ENCODE results near the gene MFSD1.
"Not testable (repeated sequence)": the region's sequence is repeated elsewhere in the genome, so short reads cannot be mapped to it uniquely, and the experiment has no call there.

Gene MFSD1

DNA sequence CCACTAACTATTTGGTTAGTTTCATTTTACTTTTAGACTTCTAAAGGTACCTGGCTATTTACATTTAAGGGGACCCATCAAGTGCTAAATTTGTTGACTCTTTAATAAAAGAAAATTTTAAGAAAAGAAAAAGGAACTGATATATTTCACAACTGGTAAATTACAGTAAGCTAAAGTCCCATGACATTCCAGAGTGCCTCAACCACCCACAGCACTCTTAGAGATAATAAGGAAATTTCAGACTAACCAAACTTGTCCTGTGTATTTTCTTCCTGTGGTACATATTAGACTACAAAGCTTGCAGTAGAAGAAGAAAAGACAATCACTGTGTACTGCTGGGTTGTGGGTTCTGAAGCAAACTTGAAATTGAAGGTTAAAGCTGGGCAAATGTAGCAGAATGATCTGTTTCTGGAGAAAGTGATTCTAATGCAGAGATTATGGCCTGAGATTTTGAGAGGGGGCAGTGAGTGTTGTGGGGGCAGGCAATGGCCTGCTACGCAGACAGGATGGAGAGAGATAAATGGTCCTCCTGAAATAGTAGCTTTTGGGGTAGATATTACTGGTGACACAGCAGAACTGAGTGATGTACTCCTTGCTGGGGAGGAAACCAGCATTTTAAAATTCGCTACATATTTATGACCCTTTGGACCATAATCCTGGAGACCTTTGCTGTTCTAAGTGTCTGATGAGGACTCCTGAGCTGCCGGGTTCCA, 24.5 kb upstream of the MFSD1 start:
- no peak for DNase-seq

DNA sequence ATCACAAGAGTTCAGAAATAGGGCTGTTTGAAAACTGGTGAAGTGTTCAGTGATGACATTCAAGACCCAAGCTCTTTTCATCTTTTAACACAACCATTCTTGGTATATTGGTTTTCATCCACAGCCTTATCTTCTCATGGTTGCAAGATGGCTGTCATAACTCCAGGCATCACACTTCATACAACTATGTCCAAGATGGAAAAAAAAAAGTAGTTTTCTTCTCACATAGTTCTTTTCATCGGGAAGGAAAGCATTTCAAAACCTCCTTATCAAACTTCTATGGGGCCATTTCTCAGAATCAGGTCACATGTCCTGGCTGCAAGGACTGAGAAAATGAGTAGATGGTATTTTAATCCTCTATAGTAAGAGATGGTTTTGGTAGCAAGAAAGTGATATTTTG, 21.1 kb upstream of the MFSD1 start:
- DNase-seq, result no peak

DNA sequence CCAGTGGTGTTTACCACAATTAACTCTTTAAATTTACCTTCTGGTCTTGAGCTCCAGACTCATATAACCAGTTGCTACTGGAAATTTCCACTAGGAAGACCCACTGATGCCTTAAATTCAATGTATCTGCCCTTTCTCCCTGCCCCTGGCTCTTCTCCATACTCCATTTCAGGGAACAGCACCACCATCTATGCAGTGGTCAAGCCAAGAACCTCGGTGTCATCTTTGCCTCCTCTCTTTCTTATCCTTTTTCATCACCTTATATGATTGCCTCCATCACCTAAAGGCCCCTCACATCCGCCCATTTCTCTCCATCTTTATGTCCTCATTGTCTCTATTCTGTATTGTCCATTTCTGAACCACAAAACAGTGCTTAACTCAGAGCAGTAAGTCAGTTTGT, 20.7 kb upstream of the MFSD1 start:
- no peak for DNase-seq

DNA sequence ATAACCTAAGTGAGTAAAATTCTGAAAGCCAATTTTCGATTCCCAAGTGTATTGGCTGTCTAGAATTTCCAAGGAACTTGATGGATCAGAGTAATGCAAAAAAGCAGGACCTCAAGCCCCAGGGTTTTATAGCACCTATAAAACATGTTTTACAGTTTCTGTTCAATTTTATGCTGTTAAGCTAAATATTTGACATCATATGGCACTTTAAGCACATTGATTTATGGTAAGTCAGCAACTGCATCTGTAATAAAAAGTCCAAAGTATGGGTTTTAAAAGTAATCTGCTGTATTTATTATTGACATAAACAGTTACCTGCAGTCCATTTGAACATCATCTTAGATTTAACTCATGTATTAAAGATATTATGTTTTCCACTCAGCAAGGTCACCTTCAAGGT, 20.0 kb upstream of the MFSD1 start:
- DNase-seq, result no peak

DNA sequence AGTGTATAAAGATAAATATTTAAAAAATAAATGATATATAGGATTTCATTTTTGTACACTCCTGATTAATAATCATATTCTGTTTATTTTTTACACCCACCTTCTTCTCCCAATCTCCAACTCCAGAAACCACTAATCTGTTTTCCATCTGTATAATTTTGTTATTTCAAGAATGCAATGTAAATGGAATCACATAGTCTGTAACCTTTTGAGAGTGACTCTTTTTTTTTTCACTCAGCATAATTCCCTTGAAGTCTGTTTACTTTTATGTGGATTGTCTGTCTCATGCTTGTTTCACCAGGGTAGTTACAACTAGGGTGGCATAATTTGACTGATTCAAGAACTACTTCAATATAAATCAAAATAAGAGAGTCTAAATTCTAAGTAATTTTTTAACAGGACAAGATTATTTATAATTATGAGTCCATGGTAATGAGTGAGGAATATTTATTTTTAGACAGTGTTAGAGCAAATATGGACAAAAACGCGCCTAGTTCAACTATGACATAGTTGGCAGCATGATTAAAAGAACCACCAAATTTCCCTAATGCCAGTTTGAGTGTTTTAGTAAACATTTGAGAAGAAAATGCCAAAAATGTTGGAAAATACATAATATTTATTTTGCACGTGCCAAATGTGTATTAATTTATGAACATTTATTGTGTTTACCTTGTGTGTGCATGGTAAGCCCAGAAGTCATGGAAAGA, 19.4 kb upstream of the MFSD1 start:
- DNase-seq, result no peak

DNA sequence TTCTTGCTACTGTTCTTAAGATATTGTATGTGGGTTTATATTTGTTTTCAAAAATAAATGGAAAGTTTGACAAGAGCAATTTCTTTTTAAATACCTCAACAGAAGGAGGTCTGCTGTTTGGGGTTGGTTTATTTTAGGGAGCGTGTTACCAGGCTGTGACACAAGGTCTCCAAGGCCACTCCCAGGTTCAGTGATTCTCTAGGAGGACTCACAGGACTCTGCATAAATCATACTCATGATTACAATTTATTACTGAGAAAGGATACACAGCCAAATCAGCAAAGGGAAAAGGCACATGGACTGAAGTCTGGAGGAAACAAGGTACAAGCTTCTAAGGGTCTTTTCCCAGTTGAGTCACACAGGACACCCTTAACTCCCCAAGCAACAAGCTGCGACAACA, 18.8 kb upstream of the MFSD1 start:
- DNase-seq, result no peak

DNA sequence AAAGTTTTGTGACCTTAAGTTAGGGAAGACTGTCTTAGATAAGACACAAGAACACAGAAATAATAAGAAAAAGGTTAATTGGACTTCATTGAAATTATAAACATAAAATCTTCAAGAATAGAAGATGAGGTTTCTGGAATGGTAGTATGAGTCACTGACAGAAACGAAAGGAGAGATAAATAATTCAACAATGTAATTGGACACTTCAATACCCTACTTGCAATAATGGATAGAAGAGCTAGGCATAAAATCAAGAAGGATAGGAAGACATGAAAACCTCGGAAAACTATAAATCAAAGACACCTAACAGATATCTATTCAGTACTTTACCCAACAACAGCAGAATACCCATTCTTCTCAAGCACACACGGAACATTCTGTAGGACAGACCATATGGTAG, 15.9 kb upstream of the MFSD1 start:
- no peak for DNase-seq

DNA sequence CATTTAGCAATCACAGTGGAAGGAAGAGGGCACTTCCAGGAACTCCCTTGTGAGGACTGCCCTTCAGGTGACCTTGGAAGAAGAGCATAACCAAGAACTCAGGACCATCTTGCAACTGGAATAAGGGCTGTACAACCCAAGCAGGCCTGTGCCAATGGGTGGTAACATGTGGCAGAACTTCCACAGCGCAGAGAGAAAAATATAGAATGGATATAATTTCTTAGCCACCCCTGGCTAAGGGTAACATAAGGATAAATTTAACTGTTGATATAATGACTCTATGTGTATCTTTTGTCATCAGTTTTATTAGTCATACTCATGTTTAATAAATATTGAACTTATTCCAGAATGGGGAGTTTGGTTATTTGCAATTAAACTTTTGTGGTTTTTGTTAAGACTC, 13.4 kb upstream of the MFSD1 start:
- DNase-seq, result no peak

DNA sequence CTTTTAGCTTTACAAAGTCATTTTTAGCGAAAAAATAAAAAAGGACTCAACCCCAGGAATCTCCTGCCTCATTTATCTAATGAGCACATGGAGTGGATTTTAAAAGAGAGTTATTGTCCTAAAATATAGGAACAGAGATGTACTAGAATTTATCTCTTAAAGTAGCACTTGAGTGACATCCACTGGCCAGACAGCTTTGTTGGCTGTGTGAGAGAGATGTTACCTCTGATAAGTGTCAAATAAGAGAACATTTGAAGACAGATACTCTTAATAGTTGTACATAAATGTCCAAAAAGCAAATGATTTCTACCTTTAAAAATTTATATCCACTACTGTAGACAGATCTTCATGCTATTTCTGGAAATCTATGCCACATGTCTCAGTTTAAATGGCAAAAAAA, 12.3 kb upstream of the MFSD1 start:
- no peak for DNase-seq

DNA sequence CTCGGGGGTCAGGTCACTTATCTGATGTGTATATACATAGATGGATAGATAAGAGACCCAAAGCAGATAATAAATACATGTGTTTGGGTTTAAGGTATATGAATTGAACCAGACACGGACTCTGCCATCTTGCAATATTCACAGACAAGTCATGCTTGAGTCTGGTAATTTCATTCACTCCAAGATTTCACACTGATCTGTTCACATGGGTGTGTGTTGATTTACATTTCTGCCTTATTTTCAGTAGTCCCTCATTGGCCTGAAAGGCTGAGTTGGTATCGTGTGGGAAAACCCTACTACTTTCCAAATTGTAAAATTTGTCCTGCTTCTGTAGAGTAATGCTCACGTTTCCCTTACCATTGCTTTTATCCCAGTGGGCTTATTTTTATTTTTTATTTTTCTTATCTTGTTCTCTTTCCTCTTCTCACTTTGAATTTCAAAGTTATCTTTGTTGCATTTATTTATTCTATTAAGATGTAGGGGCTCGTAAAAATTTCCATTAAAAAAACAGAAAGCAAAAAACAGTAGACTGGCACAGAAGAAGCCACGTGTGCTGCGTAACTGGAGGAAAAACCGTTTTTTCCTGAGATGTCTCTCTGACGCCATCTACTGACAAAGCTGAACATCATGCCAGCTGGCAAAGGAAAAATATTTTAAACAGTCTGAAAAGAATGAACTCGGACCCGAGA, 10.8 kb upstream of the MFSD1 start:
- no peak for DNase-seq

DNA sequence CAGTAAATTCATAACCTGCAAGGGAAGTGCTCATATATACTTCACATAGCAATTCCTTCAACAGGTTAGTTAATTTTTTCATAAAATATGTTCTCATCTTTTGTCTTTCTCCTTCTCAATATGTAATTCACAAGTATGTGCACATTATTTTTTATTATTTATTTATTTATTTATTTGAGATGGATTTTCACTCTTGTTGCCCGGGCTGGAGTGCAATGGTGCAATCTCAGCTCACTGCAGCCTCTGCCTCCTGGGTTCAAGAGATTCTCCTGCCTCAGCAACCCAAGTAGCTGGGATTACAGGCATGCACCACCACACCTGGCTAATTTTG, 10.3 kb upstream of the MFSD1 start:
- not testable (repeated sequence) for DNase-seq

DNA sequence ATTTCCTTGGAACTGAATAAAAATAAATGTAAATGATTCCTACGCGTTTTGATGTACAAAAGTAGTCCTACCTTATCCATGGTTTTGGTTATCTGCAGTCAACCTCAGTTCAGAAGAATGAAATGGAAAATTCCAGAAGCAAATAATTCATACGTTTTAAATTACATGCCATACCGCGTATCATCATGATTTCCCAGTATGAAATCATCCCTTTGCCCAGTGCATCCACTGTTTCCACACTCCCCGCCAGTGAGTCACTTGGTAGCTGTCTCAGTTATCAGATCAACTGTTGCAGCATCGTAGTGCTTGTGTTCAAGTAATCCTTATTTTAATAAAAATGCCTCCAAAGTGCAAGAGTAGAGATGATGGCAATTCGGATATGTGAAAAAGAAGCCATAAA, 9.1 kb upstream of the MFSD1 start:
- DNase-seq, result no peak

DNA sequence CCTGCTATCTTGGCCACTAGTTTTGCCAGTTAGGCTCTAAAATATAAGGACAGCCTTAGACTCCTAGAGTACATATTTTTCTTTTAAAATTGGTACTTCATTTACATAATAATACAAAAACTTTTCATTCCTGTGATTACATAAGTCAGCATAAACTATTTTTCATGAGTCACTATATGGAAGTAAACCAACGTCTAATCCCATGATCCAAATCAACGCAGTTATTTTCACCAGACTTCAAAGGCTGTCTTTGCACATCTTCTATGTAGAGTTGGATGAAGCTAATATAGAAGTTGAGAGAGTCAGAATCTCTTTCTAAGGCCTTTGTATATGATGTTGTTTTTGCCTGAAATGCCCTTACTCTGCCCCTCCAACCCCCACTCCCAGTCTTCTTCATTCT, 7.6 kb upstream of the MFSD1 start:
- no peak for DNase-seq

DNA sequence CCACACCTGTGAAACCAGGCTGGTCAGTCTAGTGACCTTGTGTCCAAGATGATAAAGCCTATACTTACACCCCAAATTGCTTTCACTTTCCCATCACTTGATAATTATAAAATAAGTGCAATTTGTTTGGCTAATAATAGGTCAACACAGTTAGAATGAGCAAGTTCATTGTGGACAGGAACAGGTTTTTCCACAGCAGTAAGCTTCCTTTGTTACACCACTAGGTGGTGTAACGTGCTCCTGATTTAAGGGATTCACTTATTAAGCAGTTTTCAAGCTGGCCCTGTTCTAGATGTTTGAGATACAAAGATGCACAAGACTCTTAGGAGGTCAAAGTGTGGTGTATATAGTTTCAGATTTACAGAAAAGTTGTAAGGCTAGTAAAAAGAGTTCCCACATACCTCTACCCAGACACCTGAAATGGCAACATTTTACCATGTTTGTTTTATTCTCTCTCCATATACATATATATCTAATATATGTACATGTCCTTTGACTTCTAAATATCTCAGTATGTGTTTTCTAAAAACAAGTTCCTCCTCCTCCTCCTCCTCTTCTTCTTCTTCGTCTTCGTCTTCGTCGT, 6.8 kb upstream of the MFSD1 start:
- DNase-seq, result no peak

DNA sequence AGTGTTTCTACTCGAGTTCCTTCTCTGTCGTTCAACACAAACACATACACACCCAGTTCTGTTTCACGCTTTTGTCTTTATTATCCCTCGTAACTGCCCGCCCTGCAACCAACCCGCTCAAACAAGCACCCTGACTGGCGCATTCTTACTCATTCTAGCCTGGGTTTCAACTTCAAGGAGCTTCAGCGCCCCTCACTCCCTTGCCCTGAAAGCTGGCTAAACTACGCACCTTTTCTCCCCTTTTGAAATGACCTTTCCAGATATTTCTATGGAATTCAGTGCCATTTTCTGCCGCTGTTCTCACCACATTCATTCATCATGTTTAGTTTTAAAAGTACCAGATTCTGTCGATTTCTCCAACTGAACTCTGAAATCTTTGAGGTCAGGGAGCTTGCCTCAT, 653 bp upstream of the MFSD1 start:
- no peak for DNase-seq

DNA sequence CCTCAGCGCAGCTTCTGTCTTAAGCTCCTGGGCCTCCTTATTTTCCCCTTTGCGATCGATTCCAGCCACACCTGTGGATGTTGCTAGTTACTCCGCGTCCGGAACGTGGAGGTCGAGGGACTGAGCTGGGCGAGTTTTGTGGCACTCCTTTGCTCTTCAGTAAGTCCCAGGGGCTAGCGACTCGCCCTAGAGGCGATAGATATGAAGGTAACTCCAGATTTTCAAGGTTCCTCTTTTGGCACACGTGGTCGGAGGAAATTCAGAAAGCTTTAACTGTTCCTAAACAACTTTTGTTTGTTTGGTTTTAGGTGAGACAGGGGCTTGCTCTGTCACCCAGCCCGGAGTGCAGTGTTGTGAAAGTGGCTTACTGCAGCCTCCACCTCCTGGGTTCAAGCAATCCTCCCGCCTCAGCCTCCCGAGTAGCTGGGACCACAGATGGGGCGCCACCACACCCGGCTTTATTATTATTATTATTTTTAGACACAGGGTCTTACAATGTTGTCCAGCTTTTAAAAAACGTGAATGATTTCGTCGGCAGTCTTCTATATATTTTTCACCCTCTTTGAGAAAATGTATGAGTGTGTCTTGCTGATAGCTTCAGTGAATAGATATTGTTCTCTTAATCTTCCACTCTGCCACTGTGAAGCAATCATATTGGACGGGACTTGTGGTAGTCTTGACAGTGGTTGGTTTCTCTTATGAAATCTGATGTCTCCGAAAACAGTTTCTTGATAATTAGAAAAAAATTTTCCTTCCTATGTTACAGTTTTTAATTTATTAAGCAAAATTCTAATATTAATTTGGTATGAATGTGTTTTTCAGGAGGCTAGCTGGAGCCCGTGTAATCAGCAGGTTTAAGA, 785 bp downstream of the MFSD1 start:
- no peak for DNase-seq

DNA sequence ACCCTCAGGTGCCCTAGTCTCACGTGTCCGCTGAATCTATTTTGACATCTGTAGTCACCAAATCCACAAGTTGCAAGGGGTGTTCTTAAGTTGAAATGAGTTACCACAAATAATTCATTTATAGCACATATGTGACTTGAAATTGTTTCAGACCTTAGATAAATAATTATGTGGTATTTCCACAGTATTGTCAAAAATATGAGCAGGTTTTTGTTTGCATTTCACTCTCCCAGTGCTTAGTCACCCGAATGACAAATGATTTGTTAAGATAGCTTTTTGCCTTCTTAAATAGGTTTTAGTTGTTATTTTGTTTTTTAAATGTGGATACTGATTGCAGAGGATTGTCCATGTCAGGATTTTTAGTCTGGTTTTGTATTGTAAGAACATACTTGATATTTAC, 2.6 kb downstream of the MFSD1 start:
- no peak for DNase-seq

DNA sequence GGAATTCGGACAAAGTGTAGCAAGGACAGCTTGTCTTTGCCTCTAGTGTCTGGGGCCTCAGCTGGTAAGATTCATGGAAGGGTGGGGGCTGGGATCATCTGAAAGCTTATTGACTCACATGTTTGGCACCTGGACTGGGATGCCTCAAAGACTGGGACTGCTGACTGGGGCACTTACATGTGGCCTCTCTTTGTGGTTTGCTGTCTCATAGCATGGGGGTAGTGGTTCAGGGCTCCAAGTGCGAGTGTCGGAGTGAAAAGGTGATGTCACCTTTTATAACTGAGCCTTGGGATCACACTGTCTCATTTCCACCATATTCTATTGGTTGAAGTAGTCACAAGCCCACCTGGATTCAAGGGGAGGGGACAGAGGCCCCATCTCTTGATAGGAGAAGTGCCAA, 6.8 kb downstream of the MFSD1 start:
- no peak for DNase-seq

DNA sequence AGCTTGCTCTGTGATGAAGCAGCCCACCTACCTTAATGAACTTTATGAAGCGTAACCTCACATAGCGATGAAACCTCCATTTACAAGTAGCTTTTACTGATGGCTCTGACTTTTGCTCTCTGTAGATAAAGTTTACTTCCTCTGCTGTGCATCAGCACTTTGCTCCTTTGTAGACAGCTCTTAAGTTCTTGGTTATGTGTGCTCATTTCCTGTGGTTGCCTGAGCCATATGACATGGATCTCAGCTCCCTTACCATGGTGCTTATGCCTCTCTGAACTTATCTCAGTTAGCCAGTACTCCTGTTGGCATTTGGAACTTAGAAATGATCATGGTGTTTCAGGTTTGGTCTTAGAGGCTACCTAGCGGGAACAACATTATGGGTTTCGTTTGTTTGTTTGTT, 7.8 kb downstream of the MFSD1 start:
- DNase-seq, result no peak

DNA sequence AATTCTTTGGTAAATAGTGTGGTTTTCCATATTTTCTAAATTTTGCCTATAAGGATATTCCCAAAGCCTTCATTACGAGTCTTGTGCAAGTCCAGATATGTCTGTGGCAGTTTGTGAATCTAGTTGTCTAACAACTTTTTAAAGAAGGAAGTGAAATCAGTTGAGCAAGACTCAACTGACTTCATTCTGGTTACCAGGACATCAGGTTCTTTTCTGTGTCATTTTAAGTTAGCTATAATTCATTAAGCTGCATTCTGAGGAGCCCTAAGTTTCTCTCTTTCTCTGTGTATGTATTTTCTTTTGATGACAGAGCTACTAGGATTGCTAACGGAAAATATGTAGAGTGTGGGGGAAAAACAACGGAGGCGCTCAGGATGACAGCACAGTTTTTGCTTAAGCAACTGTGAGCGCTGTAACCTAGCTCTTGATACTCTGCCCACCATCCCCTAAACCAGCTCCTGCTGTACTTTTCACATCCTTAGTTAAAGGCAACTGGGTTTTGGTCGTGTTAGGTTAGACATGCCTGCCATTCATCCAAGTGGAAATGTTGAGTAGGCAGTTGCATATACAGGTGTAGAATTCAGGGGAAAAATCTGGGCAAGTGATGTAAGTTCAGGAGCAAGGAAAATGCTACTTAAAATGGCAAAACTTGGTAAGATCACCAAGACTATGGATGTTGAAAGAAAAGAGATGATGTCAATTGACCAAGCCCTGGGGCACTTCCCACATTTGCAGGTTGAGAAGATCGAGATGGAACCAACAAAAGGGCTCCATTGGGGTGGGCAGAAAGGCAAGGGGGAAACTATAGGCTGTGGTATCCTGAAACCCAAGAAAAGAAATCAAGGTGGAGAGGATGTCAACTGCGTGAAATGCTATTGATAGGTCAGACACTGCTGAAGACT, 9.2 kb downstream of the MFSD1 start:
- no peak for DNase-seq

DNA sequence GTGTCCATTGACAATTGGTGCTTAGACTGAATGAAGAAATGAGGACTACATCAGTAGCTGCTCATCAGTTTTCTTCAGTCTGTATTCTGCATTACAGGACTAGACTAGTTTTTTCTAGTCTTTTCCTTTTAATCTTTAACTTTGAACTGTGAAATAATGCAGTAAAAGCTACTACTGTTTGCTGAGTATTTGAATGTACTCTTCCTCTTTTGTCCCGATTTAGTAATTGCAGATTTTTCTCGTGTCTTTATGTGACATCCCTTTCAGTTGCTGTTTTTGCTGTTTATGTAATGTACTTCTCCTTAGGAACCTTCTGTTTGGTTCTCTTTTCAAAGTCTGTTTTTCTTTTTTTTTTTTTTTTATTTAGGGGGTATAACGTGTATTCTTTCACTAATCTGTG, 17.4 kb downstream of the MFSD1 start:
- DNase-seq, result no peak

DNA sequence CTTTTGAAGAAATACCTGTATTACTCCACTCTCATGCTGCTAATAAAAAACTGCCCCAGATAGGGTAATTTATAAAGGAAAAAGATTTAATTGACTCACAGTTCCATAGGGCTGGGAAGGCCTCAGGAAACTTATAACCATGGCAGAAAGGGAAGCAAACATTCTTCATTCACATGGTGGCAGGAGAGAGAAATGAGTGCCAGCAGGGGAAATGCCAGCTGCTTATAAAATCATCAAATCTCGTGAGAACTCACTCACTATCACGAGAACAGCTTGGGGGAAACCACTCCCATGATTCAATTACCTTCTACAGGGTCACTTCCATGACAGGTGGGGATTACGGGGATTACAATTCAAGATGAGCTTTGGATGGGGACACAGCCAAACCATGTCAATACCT, 18.7 kb downstream of the MFSD1 start:
- DNase-seq, result no peak

All from activated T-cell treated with anti-CD3 and anti-CD28 coated beads, Interleukin-2, amount 50 U/mL, for 1 hour (primary cell).